ENCODE data around the gene PTPRH. TPM values are rescaled to one million over a fixed set of nuclear protein-coding genes. Genes with fewer than 3 reads are reported as not detected.

Gene PTPRH
- total and polyA plus RNA-seq, 9 of the 15 experiments (the other 6 are each of a cell fraction or from before 2014, with no cell fraction given): 0.87 to 34.3 (median 22.7) TPM

- TF ChIP-seq ZMIZ1 (IDR thresholded peaks at IDR 0.05; ENCODE audit: low read depth in 2 of 2, low read length in 2 of 2) (peak in 1 of 2 experiments; percentile 9; a peak in 1 of 4 replicates), MAZ (CRISPR knock-in tag; conservative IDR thresholded peaks at IDR 0.05 in 1 of 2, IDR thresholded peaks at IDR 0.05 in 1 of 2) (peak; percentile 27 to 75; a peak in 2 of 4 replicates), ZNF639 (CRISPR knock-in tag; conservative IDR thresholded peaks at IDR 0.05 in 1 of 2, IDR thresholded peaks at IDR 0.05 in 1 of 2) (no peak), TCF7L2 (IDR thresholded peaks at IDR 0.05; ENCODE audit: low read depth, low read length) (no peak), KLF13 (tag; IDR thresholded peaks at IDR 0.05; ENCODE audit: borderline replicate concordance, low read depth) (no peak), KLF6 (CRISPR knock-in tag; IDR thresholded peaks at IDR 0.05; ENCODE audit: borderline replicate concordance) (no peak), ZNF3 (CRISPR knock-in tag; IDR thresholded peaks at IDR 0.05) (no peak), KHSRP (IDR thresholded peaks at IDR 0.05) (no peak), TARDBP (IDR thresholded peaks at IDR 0.05) (0 out of 2 replicates have a peak, but pooled peaks have one; percentile 24), ZNF717 (CRISPR knock-in tag; IDR thresholded peaks at IDR 0.05) (no peak), CHD4 (IDR thresholded peaks at IDR 0.05; ENCODE audit: insufficient read depth, insufficient replicate concordance, low read depth, low read length, poor library complexity, severe bottlenecking) (no peak), EP400 (IDR thresholded peaks at IDR 0.05) (peak; percentile 33; the same call in 1 of the 2 replicates), HMBOX1 (IDR thresholded peaks at IDR 0.05) (peak; percentile 48; the same call in 1 of the 2 replicates), ZNF785 (CRISPR knock-in tag; IDR thresholded peaks at IDR 0.05) (no peak), STAG1 (CRISPR knock-in tag; IDR thresholded peaks at IDR 0.05; ENCODE audit: borderline replicate concordance) (0 out of 2 replicates have a peak, but pooled peaks have one; percentile 27), ARID3A (IDR thresholded peaks at IDR 0.05; ENCODE audit: borderline replicate concordance, low read depth, low read length) (peak; percentile 90), NR4A1 (CRISPR knock-in tag; IDR thresholded peaks at IDR 0.05) (no peak), NR4A1 (tag; IDR thresholded peaks at IDR 0.05) (peak; percentile 42; the same call in 1 of the 2 replicates), ZNF77 (CRISPR knock-in tag; IDR thresholded peaks at IDR 0.05) (no peak)
These were observed 50.2 kb downstream of the PTPRH start (continued) for GRCh38 chr19:55158848-55159749.

Measured in K562 (cell line).